Activated CD8-positive, alpha-beta memory T cell treated with anti-CD3 and anti-CD28 coated beads, Interleukin-2, amount 50 U/mL, for 48 hours (primary cell): ENCODE data around the gene UBE2R2.

Experiments used
- DNase-seq: peaks from one replicate; pipeline ENCODE4 v3.0.0-alpha.2; 2020

Gene UBE2R2

DNA sequence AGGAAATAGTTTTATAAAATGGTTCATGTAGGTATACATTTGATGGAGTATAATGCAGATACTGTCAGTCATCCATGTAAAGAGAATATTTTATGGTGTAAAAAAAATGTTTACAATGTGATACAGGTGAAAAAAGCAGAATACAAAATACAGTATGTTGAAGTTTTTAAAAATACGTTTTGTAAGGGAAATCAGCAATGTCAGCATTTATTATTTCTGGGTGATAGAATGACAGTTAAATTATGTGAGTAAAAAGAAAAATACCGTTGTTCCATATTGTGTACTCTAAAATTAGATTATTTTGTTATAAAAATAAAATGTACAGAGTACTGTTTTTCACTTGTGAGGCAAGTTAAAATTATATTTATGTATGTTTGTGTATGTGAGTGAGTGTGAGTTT, 69.0 kb downstream of the UBE2R2 start:
- no peak for DNase-seq

- no peak for DNase-seq
Measured at GRCh38 chr9:33893861-33894260, 76.9 kb downstream of the UBE2R2 start.

- no peak for DNase-seq
Measured at GRCh38 chr9:33894316-33894715, 77.4 kb downstream of the UBE2R2 start.

DNA sequence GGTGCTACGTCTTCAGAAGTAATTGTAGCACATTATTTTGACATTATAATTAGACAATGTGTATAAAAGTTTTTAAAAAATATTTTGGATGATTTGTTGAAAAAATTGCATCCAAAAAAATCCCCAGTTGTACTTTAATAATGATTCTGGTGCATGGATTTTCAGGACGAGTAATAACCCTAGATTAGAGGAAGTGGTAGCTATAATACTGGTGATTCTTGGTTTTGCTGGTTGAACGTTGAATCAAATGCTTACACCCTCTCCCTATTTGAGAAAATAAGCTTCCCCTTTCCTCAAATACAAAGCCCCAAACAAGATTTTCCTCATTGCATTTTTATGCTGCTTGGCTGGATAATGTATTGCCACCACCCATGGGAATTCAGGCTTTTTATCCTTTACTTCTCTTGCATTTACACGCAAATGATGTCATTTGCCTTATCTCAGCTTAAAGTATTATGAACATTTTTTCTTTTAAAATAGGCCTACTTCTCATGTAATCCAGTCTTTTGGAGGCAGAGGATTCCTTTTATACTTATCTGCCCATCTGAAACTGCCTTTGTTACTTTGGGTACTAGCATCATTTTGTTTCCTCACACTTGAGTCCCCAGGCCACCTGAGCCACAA, 86.3 kb downstream of the UBE2R2 start:
- DNase-seq: no peak

GRCh38 chr9:33905137-33905536, 88.2 kb downstream of the UBE2R2 start:
- DNase-seq: no peak

GRCh38 chr9:33906769-33907168, 89.8 kb downstream of the UBE2R2 start:
- no peak for DNase-seq

DNA sequence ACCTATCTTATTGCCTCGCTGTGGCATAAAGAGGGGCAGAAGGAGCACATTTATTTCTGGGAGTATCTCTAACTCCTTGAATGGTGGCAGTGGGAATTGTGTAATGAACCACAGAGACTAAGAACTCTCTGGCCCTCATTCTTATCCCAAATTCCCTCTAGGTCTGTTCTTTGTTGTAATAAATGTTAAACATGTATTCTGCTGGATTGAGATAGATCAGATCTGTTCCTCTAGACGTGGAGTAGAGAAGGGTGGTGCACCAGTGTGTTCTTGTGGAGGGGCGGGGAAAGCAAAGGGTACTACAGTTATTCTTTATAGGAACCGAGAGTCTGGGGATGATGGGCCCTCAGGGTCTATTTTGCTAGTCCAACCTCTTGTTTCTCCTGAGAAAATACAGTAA, 90.4 kb downstream of the UBE2R2 start:
- DNase-seq: no peak

- DNase-seq: no peak
Measured at GRCh38 chr9:33908114-33908513, 91.2 kb downstream of the UBE2R2 start.

DNA sequence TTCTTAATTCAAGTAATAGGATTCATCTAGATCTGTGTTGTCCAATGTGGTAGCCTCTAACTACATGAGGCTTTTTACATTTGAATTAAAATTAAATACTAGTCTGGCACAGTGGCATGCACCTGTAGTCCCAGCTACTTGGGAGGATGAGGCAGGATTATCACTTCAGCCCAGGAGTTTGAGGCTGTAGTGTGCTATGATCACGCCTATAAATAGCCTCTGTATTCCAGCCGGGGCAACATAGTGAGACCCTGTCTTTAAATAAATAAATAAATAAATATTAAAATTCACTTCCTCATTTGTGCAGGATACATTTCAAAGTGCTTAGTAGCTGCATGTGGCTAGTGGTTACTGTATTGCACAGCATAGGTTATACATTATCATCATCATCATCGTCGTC, 91.8 kb downstream of the UBE2R2 start:
- no peak for DNase-seq

DNA sequence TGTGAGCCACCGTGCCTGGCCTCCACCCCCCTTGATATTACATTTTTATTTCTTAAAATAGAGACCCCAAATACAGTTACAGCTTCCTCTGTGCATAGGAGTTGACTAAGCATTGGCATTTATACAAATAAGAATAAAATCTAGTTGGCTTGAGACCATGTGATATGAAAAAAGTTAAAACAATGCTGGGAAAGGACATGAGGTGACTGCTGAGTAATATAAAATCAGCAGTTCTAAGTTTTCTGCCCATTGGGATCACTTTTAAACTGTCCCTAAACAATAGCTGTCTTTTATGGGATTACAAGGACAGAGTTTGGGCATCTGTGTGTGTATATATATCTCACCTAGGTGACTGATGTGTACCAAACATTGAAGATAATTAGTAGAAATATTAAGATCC, 96.6 kb downstream of the UBE2R2 start:
- no peak for DNase-seq

GRCh38 chr9:33914887-33915628, 98.1 kb downstream of the UBE2R2 start:
- DNase-seq: no peak

- DNase-seq: no peak
Measured at GRCh38 chr9:33917036-33917435, 100.1 kb downstream of the UBE2R2 start.

- no peak for DNase-seq
Measured at GRCh38 chr9:33919276-33919897, 102.4 kb downstream of the UBE2R2 start.

DNA sequence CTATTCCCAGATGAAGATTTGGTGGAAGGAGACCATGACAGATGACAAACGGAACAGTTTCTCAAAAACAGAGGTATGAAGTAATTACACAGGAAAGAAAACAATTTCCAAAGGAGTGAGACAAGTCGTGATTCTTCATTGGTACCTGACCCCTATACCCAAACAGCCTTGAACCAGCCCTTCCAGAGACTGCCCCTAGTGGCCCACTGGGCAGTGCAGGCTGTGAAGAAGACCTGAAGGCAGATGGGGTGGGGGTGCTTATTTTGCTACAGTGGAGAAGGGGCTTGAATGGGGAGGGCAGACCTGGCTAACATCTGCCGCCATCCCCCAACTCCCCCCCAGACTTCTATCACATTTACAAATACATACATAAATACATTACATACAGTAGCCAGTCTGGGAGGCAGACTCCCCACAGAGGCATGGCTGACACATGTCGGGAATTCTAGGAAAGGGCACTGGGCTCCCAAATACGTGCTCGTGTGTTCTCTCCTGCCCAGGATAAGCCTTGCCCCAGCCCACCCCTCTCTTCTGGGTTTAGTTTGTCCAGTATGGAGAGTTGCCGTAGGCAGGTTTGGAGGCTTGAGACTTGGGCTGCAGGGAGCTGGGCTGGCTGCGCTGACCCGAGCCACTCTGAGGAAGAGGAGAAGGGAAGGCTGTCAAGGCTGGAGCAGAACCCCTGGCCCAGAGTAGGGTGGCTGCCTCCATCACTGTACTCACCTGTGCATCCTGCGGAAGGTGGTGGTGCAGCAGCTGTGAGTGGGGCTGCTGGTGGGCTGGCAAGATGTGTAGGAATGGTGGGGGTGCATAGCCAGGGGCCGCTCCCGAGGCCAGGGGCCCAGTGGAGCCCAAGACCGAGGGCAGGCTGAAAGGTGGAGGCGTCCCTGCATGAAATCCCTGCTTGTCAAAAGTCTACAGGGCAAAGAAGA, 105.3 kb downstream of the UBE2R2 start:
- no peak for DNase-seq

DNA sequence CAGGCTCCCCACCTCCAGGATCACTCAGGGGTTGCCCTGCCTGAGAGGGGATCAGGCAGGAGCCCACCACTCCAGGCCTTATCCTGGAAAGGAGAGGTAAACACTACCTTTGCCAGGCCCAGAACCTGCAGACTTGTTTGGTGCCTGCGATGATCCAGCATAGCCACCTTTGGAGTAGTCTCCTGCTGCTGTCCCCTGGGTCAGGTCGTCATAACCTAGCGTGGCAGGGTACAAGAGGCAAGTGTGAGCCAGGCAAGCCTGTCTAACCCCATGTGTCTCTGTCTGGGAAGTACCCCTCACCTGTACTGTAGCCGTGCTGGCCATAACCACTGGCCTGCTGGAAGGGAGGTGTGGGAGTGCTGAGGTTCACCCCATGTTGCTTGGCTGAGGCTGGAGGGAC, 106.1 kb downstream of the UBE2R2 start:
- DNase-seq: no peak

- no peak for DNase-seq
Measured at GRCh38 chr9:33923998-33924701, 107.2 kb downstream of the UBE2R2 start.

- no peak for DNase-seq
Measured at GRCh38 chr9:33924978-33925797, 108.2 kb downstream of the UBE2R2 start.

GRCh38 chr9:33926746-33927485, 110.0 kb downstream of the UBE2R2 start:
- DNase-seq: no peak

DNA sequence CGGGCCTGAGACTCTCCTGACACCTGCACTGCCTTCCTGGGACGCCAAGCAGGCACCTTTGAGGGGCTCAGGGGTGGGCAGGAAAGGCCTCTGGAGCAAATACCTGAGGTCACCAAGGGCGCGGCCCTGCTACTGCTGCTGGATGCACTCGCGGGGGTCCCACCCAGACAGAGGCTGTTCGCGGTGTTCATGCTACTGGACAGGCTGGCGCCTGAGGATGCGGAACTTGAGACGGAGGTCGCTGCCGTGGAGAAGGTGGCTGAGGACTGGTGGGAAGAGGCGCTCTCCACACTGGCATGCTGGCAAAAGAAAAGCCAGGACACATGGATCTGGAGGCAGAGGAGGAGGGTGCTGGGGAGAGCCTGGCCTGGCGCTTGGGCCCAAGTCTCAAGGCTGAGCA, 110.7 kb downstream of the UBE2R2 start:
- no peak for DNase-seq

DNA sequence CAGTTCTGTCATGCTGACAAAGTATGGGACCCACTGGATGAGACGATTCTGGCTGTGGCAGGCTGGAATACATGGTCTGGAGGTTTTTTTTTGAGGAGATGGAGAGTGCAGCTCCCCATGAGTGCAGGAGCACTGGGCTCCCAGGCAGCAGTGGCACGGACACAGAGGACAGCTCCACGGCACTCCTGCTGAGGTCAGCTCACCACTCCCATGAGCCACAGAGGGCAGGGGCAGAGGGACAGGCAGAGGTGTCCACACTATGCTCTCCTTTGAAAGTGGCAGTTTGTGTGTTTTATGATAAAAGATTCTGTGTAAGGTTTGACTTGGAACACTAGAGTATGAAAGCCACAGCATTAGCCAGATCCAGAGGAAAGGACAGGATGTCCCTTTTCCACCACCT, 114.4 kb downstream of the UBE2R2 start:
- no peak for DNase-seq
